NB4 (cell line): ENCODE data around the gene UNC5B.

Experiments
- MYC ChIP-seq: IDR thresholded peaks from 2 replicates; pipeline ENCODE4 v1.6.1; 2011; ENCODE audit warnings: low read depth, low read length
- TF ChIP-seq, protein P1 (sequence below): IDR thresholded peaks from one replicate; pipeline ENCODE4 v1.5.1; 2012; ENCODE audit warnings: low read depth, low read length

DNA sequence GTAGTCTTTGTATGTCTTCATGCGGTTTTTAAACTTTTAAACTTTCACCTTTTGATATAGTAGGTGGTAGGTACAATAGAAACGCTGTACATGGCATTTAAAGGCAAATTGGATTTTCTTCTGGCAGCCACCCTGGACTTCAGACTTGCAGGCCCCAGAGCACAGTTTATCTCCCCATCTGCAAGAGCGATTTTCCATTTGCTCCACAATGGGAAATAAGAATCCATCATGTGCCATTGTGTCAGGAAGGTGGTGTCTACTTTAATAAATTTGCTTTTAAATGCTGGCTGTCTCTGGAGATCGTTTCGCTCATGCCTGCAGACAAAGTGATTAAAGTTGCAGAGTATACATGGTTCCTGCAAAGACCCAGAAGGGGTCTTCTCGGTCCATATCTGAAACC is 38.9 kb downstream of the UNC5B start:
- TF ChIP-seq, protein P1, sequence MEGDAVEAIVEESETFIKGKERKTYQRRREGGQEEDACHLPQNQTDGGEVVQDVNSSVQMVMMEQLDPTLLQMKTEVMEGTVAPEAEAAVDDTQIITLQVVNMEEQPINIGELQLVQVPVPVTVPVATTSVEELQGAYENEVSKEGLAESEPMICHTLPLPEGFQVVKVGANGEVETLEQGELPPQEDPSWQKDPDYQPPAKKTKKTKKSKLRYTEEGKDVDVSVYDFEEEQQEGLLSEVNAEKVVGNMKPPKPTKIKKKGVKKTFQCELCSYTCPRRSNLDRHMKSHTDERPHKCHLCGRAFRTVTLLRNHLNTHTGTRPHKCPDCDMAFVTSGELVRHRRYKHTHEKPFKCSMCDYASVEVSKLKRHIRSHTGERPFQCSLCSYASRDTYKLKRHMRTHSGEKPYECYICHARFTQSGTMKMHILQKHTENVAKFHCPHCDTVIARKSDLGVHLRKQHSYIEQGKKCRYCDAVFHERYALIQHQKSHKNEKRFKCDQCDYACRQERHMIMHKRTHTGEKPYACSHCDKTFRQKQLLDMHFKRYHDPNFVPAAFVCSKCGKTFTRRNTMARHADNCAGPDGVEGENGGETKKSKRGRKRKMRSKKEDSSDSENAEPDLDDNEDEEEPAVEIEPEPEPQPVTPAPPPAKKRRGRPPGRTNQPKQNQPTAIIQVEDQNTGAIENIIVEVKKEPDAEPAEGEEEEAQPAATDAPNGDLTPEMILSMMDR, result no peak
- no peak for TF ChIP-seq MYC
